Measurements from ENCODE around the gene NOXO1.

Gene NOXO1

GRCh38 chr16:2009791-2010510 is 28.7 kb upstream of the NOXO1 start, which contains the start of gene ZNF598:
Gene ZNF598, minus strand, starts transcription at chr16:2009821.
- peak; percentile 73 for DNase-seq (ENCODE audit: low read depth)

GRCh38 chr16:2009164-2009711 is 28.0 kb upstream of the NOXO1 start:
- no peak for DNase-seq (ENCODE audit: low read depth)

GRCh38 chr16:2008631-2009163 is 27.4 kb upstream of the NOXO1 start:
- DNase-seq (ENCODE audit: low read depth) = no peak

GRCh38 chr16:2008009-2008526 is 26.8 kb upstream of the NOXO1 start:
- DNase-seq (ENCODE audit: low read depth) = no peak

- no peak for DNase-seq (ENCODE audit: low read depth)
These were observed 26.0 kb upstream of the NOXO1 start for GRCh38 chr16:2007081-2007836.

GRCh38 chr16:2006317-2006716 is 25.0 kb upstream of the NOXO1 start:
- no peak for DNase-seq (ENCODE audit: low read depth)

- DNase-seq (ENCODE audit: low read depth) = no peak
These were observed 24.4 kb upstream of the NOXO1 start for GRCh38 chr16:2005646-2006045.

- DNase-seq (ENCODE audit: low read depth) = no peak
These were observed 23.7 kb upstream of the NOXO1 start for GRCh38 chr16:2004795-2005517.

- peak; percentile 69 for DNase-seq (ENCODE audit: low read depth)
These were observed 22.8 kb upstream of the NOXO1 start for GRCh38 chr16:2003827-2004641.

GRCh38 chr16:2003231-2003826 is 22.1 kb upstream of the NOXO1 start:
- DNase-seq (ENCODE audit: low read depth) = no peak

GRCh38 chr16:2002406-2003230 is 21.3 kb upstream of the NOXO1 start:
- DNase-seq (ENCODE audit: low read depth) = no peak

- DNase-seq (ENCODE audit: low read depth) = no peak
These were observed 20.4 kb upstream of the NOXO1 start for GRCh38 chr16:2001456-2002355.

- no peak for DNase-seq (ENCODE audit: low read depth)
These were observed 19.8 kb upstream of the NOXO1 start for GRCh38 chr16:2001035-2001434.

GRCh38 chr16:1999866-2000514 is 18.7 kb upstream of the NOXO1 start:
- DNase-seq (ENCODE audit: low read depth) = no peak

- no peak for DNase-seq (ENCODE audit: low read depth)
These were observed 17.9 kb upstream of the NOXO1 start for GRCh38 chr16:1998852-1999801.

- DNase-seq (ENCODE audit: low read depth) = no peak
These were observed 17.1 kb upstream of the NOXO1 start for GRCh38 chr16:1998360-1998835.

Measured in stimulated activated CD8-positive, alpha-beta memory T cell treated with anti-CD3 and anti-CD28 coated beads, Interleukin-15, amount 100 ng/mL, for 24 hours (primary cell).